Endodermal cell (in vitro differentiated cells): ENCODE results near the gene RCAN2. TPM values are rescaled to one million over a fixed set of nuclear protein-coding genes. Genes with fewer than 3 reads are reported as not detected.

Source experiments
- DNase-seq: peaks from one replicate; pipeline ENCODE4 v3.0.0-alpha.2; 2017
- H3K27ac ChIP-seq: 2 replicates; pipeline ENCODE4 v1.5.1; 2013; ENCODE audit warnings: mild to moderate bottlenecking, low read depth, low read length, moderate library complexity
- H3K27me3 ChIP-seq: 2 replicates; pipeline ENCODE4 v1.6.1; 2013; ENCODE audit warnings: mild to moderate bottlenecking, low read length, moderate library complexity; ENCODE audit not compliant: insufficient read depth, control insufficient read depth, poor library complexity, severe bottlenecking
- H3K36me3 ChIP-seq: 2 replicates; pipeline ENCODE4 v1.7.0; 2013; ENCODE audit warnings: mild to moderate bottlenecking, low read length, moderate library complexity; ENCODE audit not compliant: control insufficient read depth, insufficient read depth
- H3K4me1 ChIP-seq: one replicate; pipeline ENCODE4 v1.7.0; 2013; ENCODE audit warnings: low read length; ENCODE audit not compliant: control insufficient read depth, insufficient read depth
- H3K4me3 ChIP-seq: 2 replicates; pipeline ENCODE4 v1.5.1; 2013; ENCODE audit warnings: mild to moderate bottlenecking, low read length, moderate library complexity
- H3K9ac ChIP-seq: 2 replicates; pipeline ENCODE4 v1.6.1; 2013; ENCODE audit warnings: mild to moderate bottlenecking, low read length, moderate library complexity; ENCODE audit not compliant: poor library complexity, severe bottlenecking; ENCODE audit errors: extremely low read depth
- H3K9me3 ChIP-seq: 2 replicates; pipeline ENCODE4 v1.6.1; 2013; ENCODE audit warnings: mild to moderate bottlenecking, low read length, moderate library complexity; ENCODE audit not compliant: control insufficient read depth
- H3K27ac Mint-ChIP-seq: 2 replicates; pipeline ENCODE4 v1.8.0; 2020; ENCODE audit warnings: mixed read lengths
- H3K27me3 Mint-ChIP-seq: 2 replicates; pipeline ENCODE4 v1.8.0; 2021; ENCODE audit warnings: mild to moderate bottlenecking, mixed read lengths; ENCODE audit not compliant: insufficient read depth
- H3K36me3 Mint-ChIP-seq: 2 replicates; pipeline ENCODE4 v1.8.0; 2020; ENCODE audit warnings: low read depth, mixed read lengths
- H3K4me1 Mint-ChIP-seq: 2 replicates; pipeline ENCODE4 v1.8.0; 2020; ENCODE audit warnings: mixed read lengths
- H3K4me3 Mint-ChIP-seq: 2 replicates; pipeline ENCODE4 v1.8.0; 2020; ENCODE audit warnings: mild to moderate bottlenecking, moderate library complexity, mixed read lengths
- H3K9me3 Mint-ChIP-seq: 2 replicates; pipeline ENCODE4 v1.8.0; 2020; ENCODE audit warnings: mild to moderate bottlenecking, mixed read lengths
- CTCF ChIP-seq: fragments of 200-600 bp; sonication (generic); conservative IDR thresholded peaks from 2 replicates; pipeline ENCODE4 v1.5.0; 2021; ENCODE audit warnings: antibody characterized with exemption, mild to moderate bottlenecking
- WGBS, 2 experiments: methylation state at CpG; one replicate each; pipeline versions ENCODE4 v1.1.5 to v1.1.7; 2013; ENCODE audit warnings: missing lambda C conversion rate in 2 of 2, mixed read lengths in 1 of 2; ENCODE audit not compliant: insufficient coverage in 1 of 2, insufficient read length in 1 of 2; 5-methylcytosine and 5-hydroxymethylcytosine counted together
- total RNA-seq, 2 donors: library from RNA; stranded (reverse); fragmentation: NEBNext Ultra II Directional in 1 of 2; extraction: Animal tissue kit (Norgen Biotek cat#: 25700) in 1 of 2; gene quantifications; 2 replicates in 1 of 2; 3 replicates in 1 of 2; pipeline ENCODE4 v1.2.1, GENCODE V29; 2021

The RCAN2 gene
- total RNA-seq, 2 donors from 2014 or later = 15.7 to 16.7 TPM

- TF ChIP-seq CTCF = no peak
- peaks cover 18% of the 10 kb centered on the region for H3K4me1 Mint-ChIP-seq
- peaks cover 5% of the 10 kb centered on the region for H3K9me3 Mint-ChIP-seq
- DNase-seq = no peak
- H3K27me3 Mint-ChIP-seq = peaks cover 2% of the 10 kb centered on the region
- Histone ChIP-seq H3K4me1 (no peaks in the 10 kb centered on the region), H3K36me3 (no peaks in the 10 kb centered on the region), H3K27ac (no peak overlapping the region), H3K9me3 (no peaks in the 10 kb centered on the region), H3K4me3 (no peak overlapping the region), H3K9ac (no peak overlapping the region), H3K27me3 (peaks cover 27% of the 10 kb centered on the region)
- no peak overlapping the region for H3K27ac Mint-ChIP-seq
- H3K36me3 Mint-ChIP-seq = no peaks in the 10 kb centered on the region
- H3K4me3 Mint-ChIP-seq = no peak overlapping the region
These were observed 159.8 kb downstream of the RCAN2 start for GRCh38 chr6:46331461-46331860.

- TF ChIP-seq CTCF = no peak
- Mint-ChIP-seq H3K9me3 (peaks cover 5% of the 10 kb centered on the region), H3K27ac (no peak overlapping the region), H3K27me3 (no peaks in the 10 kb centered on the region), H3K4me1 (peaks cover 11% of the 10 kb centered on the region), H3K4me3 (no peak overlapping the region), H3K36me3 (no peaks in the 10 kb centered on the region)
- Histone ChIP-seq H3K27me3 (peaks cover 16% of the 10 kb centered on the region), H3K9me3 (no peaks in the 10 kb centered on the region), H3K4me1 (peaks cover 6% of the 10 kb centered on the region), H3K36me3 (no peaks in the 10 kb centered on the region), H3K9ac (no peak overlapping the region), H3K4me3 (no peak overlapping the region), H3K27ac (no peak overlapping the region)
- no peak for DNase-seq
- WGBS, 2 experiments = 38 to 49% methylated on average over 2 of the region's 2 CpGs
These were observed 161.7 kb downstream of the RCAN2 start for GRCh38 chr6:46329568-46329967.

- Histone ChIP-seq H3K9ac (no peak overlapping the region), H3K4me1 (peaks cover 8% of the 10 kb centered on the region), H3K27me3 (peaks cover 3% of the 10 kb centered on the region), H3K4me3 (no peak overlapping the region), H3K27ac (no peak overlapping the region), H3K9me3 (no peaks in the 10 kb centered on the region), H3K36me3 (no peaks in the 10 kb centered on the region)
- Mint-ChIP-seq H3K9me3 (peaks cover under 1% of the 10 kb centered on the region), H3K36me3 (no peaks in the 10 kb centered on the region), H3K4me3 (no peak overlapping the region), H3K27me3 (no peaks in the 10 kb centered on the region), H3K4me1 (peaks cover 17% of the 10 kb centered on the region), H3K27ac (no peak overlapping the region)
- WGBS, 2 experiments = 86 to 100% methylated on average over 1 to 3 of the region's 3 CpGs
- TF ChIP-seq CTCF = no peak
- no peak for DNase-seq
These were observed 163.5 kb downstream of the RCAN2 start for GRCh38 chr6:46327779-46328178.
